HCT116 (cell line): ENCODE results near the gene DDX1.

Experiments used
- EZH2 ChIP-seq: fragments of 200-600 bp; sonication (generic); IDR thresholded peaks from 2 replicates; pipeline ENCODE4 v1.6.1; 2017; ENCODE audit warnings: antibody characterized with exemption, mixed run types
- EZH2phosphoT487 ChIP-seq: fragments of 200-600 bp; IDR thresholded peaks from 2 replicates; pipeline ENCODE4 v1.6.1; 2018; ENCODE audit warnings: antibody characterized with exemption, borderline replicate concordance

- TF ChIP-seq EZH2phosphoT487 (no peak), EZH2 (no peak)
Measured at GRCh38 chr2:15666861-15667808, 75.5 kb downstream of the DDX1 start.
